ENCODE results near the gene PACRG.

The PACRG gene

GRCh38 chr6:163320804-163321203 lies 593.0 kb downstream of the PACRG start:
- no peaks in the 10 kb centered on the region for H3K9me3 ChIP-seq
- TF ChIP-seq CTCF (IDR thresholded peaks at IDR 0.05): no peak
- no peak overlapping the region for H3K27ac ChIP-seq
- H3K4me3 ChIP-seq: no peak overlapping the region
- no peaks in the 10 kb centered on the region for H3K27me3 ChIP-seq
- intact Hi-C loops (cut with DNase I; ENCODE audit: low total_unique reads): no loop called here
- DNase-seq: no peak
- no peaks in the 10 kb centered on the region for H3K36me3 ChIP-seq
- H3K4me1 ChIP-seq: peaks cover 3 to 26% (median 10%) of the 10 kb centered on the region in 4 donors

- no peaks in the 10 kb centered on the region for H3K9me3 ChIP-seq
- TF ChIP-seq CTCF (IDR thresholded peaks at IDR 0.05): no peak
- intact Hi-C loops (cut with DNase I; ENCODE audit: low total_unique reads): no loop called here
- no peaks in the 10 kb centered on the region for H3K27me3 ChIP-seq
- no peak for DNase-seq
- no peak overlapping the region for H3K4me3 ChIP-seq
- H3K27ac ChIP-seq: no peak overlapping the region
- peaks cover 3 to 26% (median 10%) of the 10 kb centered on the region in 4 donors for H3K4me1 ChIP-seq
- H3K36me3 ChIP-seq: no peaks in the 10 kb centered on the region
These were observed 593.9 kb downstream of the PACRG start for GRCh38 chr6:163321717-163322116.

GRCh38 chr6:163323274-163323673 lies 595.5 kb downstream of the PACRG start:
- H3K27me3 ChIP-seq: no peaks in the 10 kb centered on the region
- H3K9me3 ChIP-seq: no peaks in the 10 kb centered on the region
- no peak overlapping the region for H3K27ac ChIP-seq
- no peak for TF ChIP-seq CTCF (IDR thresholded peaks at IDR 0.05)
- no peaks in the 10 kb centered on the region for H3K36me3 ChIP-seq
- intact Hi-C loops (cut with DNase I; ENCODE audit: low total_unique reads): no loop called here
- no peak for DNase-seq
- peaks cover 3 to 26% (median 10%) of the 10 kb centered on the region in 4 donors for H3K4me1 ChIP-seq
- H3K4me3 ChIP-seq: no peak overlapping the region

GRCh38 chr6:163323705-163324104 lies 595.9 kb downstream of the PACRG start:
- Histone ChIP-seq H3K27ac (no peak overlapping the region), H3K27me3 (no peaks in the 10 kb centered on the region), H3K4me1 (peaks cover 3 to 26% (median 10%) of the 10 kb centered on the region in 4 donors), H3K4me3 (no peak overlapping the region), H3K36me3 (no peaks in the 10 kb centered on the region), H3K9me3 (no peaks in the 10 kb centered on the region)
- no peak for TF ChIP-seq CTCF (IDR thresholded peaks at IDR 0.05)
- intact Hi-C loops (cut with DNase I; ENCODE audit: low total_unique reads): no loop called here
- DNase-seq: no peak

DNA sequence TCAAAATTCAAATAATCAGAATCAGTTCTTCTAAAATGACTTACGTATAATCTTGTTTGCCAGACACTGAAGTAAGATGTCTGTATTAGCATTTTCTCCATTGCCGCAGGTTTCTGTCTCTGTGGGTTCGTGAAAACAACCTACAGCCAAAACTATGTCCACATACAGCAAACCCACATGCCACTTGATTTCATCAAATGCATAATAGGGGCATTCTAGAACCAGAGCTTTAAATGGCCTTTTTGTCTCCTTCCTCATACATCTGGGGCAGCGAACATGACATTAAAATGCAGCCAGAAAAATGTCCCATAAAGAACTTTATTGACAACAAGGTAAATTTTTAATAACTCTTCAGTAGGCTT lies 596.5 kb downstream of the PACRG start:
- intact Hi-C loops (cut with DNase I; ENCODE audit: low total_unique reads): no loop called here
- no peak for TF ChIP-seq CTCF (IDR thresholded peaks at IDR 0.05)
- no peak overlapping the region for H3K27ac ChIP-seq
- H3K4me3 ChIP-seq: no peak overlapping the region
- no peaks in the 10 kb centered on the region for H3K27me3 ChIP-seq
- DNase-seq: no peak
- H3K4me1 ChIP-seq: peaks cover 3 to 26% (median 10%) of the 10 kb centered on the region in 4 donors
- H3K9me3 ChIP-seq: no peaks in the 10 kb centered on the region
- no peaks in the 10 kb centered on the region for H3K36me3 ChIP-seq
